GM20000 (cell line): ENCODE measurements around the gene ARSB.
"Not testable (repeated sequence)": the region's sequence is repeated elsewhere in the genome, so short reads cannot be mapped to it uniquely, and the experiment has no call there.

Experiments
- DNase-seq: peaks from one replicate; pipeline ENCODE4 v3.0.0; 2012; ENCODE audit warnings: low spot score
- TF ChIP-seq, protein P1 (sequence below): IDR thresholded peaks from 2 replicates; pipeline ENCODE4 v1.5.1; 2012; ENCODE audit warnings: mild to moderate bottlenecking, control low read depth; ENCODE audit errors: extremely low read depth, missing control alignments

Gene ARSB

DNA sequence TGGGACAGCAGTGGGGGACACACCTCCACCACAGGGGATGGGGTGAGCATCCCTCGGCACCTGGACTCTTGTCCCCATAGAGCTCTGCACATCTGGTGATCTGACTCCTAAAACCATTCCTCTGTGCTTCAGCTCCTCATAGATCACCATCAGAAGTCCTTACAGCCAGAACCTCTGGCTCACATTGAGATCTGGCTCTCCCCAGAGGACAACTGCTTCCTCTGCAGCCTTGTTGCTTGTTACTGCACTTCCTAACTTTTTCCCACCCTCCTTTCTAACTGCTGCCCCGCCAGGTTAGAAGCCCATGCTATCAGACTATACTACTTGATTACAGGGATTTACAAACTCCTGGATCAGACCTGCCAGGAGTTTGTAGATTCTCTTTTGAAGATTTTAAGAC lies 64.5 kb downstream of the ARSB start:
- DNase-seq = no peak
- TF ChIP-seq, protein P1, sequence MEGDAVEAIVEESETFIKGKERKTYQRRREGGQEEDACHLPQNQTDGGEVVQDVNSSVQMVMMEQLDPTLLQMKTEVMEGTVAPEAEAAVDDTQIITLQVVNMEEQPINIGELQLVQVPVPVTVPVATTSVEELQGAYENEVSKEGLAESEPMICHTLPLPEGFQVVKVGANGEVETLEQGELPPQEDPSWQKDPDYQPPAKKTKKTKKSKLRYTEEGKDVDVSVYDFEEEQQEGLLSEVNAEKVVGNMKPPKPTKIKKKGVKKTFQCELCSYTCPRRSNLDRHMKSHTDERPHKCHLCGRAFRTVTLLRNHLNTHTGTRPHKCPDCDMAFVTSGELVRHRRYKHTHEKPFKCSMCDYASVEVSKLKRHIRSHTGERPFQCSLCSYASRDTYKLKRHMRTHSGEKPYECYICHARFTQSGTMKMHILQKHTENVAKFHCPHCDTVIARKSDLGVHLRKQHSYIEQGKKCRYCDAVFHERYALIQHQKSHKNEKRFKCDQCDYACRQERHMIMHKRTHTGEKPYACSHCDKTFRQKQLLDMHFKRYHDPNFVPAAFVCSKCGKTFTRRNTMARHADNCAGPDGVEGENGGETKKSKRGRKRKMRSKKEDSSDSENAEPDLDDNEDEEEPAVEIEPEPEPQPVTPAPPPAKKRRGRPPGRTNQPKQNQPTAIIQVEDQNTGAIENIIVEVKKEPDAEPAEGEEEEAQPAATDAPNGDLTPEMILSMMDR = no peak

DNA sequence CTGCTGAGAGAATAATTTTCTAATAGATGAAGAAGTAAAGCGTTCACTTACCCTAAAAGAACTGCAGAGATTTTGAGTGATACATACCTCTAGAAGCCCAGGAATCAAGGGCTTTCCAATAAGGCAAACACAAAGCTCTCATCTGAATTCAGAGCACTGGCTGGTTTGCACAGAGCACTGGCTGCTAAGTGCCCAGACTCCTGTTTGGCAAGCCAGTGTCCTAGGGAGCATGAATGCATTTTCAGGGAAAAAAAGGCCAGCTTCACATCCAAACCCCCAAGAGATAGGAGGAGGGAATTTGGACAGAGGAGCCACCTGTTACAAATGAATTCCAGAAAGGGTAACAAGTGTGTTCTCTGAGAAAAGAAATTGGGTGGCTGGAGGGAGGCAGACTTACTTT lies 65.3 kb downstream of the ARSB start:
- TF ChIP-seq, protein P1 = no peak
- DNase-seq = no peak

DNA sequence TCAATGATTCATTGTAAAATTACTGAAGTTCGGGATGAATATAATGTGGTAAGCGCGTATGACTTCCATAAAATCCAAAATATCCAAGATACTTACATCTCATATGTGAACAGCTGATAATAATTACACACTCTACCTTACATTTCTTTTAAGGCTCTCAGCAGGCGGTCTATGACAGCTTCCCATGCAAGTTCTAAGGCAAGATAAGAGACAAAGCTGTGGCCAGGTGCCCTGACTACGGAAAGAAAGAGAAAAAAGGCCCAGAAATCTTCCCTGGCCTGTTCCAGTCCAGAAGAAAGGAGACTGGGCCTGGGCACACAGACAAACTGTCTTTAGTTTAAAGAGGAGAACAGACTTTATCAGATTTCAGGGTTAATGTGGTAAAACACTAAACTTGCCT lies 69.1 kb downstream of the ARSB start:
- TF ChIP-seq, protein P1 = no peak
- DNase-seq = no peak

DNA sequence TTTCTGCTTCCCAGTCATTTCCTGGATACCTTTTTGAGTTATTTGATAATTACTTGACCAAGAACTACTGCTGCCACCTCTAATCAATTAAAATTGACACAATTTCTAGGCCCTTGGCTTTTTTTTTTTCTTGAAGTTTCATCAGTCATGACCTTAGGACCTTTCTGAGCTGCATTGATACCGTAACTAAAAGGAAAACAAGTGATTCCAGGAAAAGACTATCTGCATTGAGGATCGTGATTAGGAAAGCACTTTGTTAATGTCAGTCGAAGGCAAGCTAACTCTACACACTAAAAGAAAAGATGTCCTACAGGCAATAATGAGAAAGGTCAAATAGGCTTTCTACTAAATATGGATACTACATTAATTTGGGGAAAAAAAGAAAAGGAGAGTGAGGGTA lies 69.9 kb downstream of the ARSB start:
- TF ChIP-seq, protein P1 = no peak
- no peak for DNase-seq

DNA sequence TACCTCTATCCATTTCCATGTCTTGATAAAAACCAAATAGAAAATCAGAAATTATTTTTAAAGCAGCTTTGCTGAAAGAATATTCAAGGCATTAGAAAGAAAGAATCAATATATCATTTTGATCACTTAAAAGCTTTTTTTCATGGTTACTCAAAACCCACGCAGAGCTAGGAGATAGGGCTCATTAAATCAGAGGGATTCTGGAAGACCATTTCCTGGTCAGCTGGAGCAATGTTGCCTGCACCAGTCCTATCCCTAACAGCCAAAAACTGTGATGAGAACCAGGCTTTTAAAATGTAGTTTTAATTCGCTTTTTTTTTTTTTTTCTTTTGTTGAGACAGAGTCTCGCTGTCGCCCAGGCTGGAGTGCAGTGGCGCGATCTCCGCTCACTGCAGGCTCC lies 72.3 kb downstream of the ARSB start:
- TF ChIP-seq, protein P1 = no peak
- no peak for DNase-seq

DNA sequence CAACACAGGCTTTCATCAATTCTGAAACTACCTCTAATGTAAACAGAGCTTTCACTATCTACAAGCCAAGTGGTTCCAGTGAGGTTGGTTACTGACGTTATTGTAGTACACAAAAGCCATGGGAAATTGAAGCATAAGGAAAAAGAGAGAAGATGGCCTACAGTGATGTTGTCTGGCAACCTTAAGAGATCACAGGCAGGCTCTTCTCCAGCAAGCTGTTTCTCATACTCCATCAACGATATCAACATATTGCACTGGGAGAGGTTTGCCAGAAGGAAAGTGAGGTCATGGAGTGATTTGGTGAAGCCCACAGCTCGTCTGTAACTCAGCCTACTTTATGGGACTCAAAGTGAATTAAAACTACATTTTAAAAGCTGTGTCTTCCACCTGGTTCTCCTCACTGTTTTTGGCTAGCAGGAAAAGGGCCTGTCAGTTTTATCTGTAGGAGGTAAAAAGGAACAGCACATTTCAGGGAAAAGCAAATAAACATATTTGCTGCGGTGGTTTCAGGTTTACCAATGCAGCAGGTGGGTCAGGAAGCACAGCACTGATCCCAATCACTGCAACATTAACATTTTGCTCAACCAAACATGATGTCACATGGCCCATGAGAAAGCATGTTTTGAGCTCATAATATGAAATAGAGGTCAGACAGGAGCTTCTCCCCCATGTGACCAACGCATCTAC lies 72.9 kb downstream of the ARSB start:
- TF ChIP-seq, protein P1 = no peak
- DNase-seq = no peak

DNA sequence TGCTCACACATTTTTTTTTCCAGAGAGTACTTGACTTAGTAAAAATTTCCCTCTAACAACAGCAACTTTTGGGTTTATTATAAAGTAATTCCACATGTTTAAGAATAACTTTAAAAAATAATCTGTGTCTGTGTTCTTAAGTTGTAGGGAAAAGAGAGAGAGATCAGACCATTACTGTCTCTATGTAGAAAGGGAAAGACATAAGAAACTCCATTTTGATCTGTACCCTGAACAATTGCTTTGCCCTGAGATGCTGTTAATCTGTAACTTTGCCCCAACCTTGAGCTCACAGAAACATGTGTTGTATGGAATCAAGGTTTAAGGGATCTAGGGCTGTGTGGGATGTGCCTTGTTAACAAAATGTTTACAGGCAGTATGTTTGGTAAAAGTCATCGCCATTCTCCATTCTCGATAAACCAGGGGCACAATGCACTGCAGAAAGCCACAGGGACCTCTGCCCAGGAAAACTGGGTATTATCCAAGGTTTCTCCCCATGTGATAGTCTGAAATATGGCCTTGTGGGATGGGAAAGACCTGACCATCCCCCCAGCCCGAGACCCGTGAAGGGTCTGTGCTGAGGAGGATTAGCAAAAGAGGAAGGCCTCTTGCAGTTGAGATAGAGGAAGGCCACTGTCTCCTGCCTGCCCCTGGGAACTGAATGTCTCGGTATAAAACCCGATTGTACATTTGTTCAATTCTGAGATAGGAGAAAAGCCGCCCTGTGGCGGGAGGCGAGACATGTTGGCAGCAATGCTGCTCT lies 75.7 kb downstream of the ARSB start:
- not testable (repeated sequence) for DNase-seq
